Gastroesophageal sphincter (tissue), 4 donors: ENCODE results near the gene IRGQ. TPM values are rescaled to one million over a fixed set of nuclear protein-coding genes. Genes with fewer than 3 reads are reported as not detected.

Experiments used
- ATAC-seq: fragments of 150-250 bp; one replicate; pipeline ENCODE4 v1.9.1; 2016; ENCODE audit warnings: mild to moderate bottlenecking, moderate library complexity
- H3K27ac ChIP-seq, 4 donors: fragments of 200-600 bp; sonication (generic) in 3 of 4; 1 replicate in 3 of 4; 2 replicates in 1 of 4; pipeline ENCODE4 v1.5.1; 2016 to 2019
- H3K27me3 ChIP-seq: fragments of 200-600 bp; sonication (generic); one replicate; pipeline ENCODE4 v1.5.1; 2019
- H3K36me3 ChIP-seq, 2 donors: fragments of 200-600 bp; sonication (generic); one replicate each; pipeline ENCODE4 v1.5.1; 2019; ENCODE audit warnings: control low read depth in 1 of 2
- H3K4me1 ChIP-seq, 3 donors: fragments of 200-600 bp; sonication (generic); 1 replicate in 2 of 3; 2 replicates in 1 of 3; pipeline ENCODE4 v1.5.1; 2016 to 2019; ENCODE audit warnings: control low read depth in 2 of 3
- H3K4me3 ChIP-seq, 2 donors: fragments of 200-600 bp; sonication (generic); one replicate each; pipeline ENCODE4 v1.5.1; 2019; ENCODE audit warnings: mild to moderate bottlenecking in 1 of 2, moderate library complexity in 1 of 2
- H3K9me3 ChIP-seq, 3 donors: fragments of 200-600 bp; sonication (generic); one replicate each; pipeline ENCODE4 v1.5.1; 2017 to 2019; ENCODE audit warnings: control low read depth in 2 of 3
- CTCF ChIP-seq, 4 experiments: fragments of 200-600 bp in 2 of 4; fragments of 450-650 bp in 2 of 4; sonication (generic) in 1 of 4; IDR thresholded peaks; one replicate each; pipeline ENCODE4 v1.5.1; 2017 to 2019; ENCODE audit warnings: antibody characterized with exemption in 4 of 4, mild to moderate bottlenecking in 2 of 4, moderate library complexity in 2 of 4
- EP300 ChIP-seq: sonication (generic); formaldehyde crosslinking; IDR thresholded peaks from one replicate; pipeline ENCODE4 v1.6.1; 2017; ENCODE audit warnings: antibody characterized with exemption, mild to moderate bottlenecking
- POLR2A ChIP-seq, 2 donors: fragments of 450-650 bp; IDR thresholded peaks; one replicate each; pipeline ENCODE4 v1.6.1; 2017; ENCODE audit warnings: antibody characterized with exemption in 2 of 2, mild to moderate bottlenecking in 2 of 2, moderate library complexity in 1 of 2
- POLR2AphosphoS5 ChIP-seq: sonication (generic); formaldehyde crosslinking; IDR thresholded peaks from one replicate; pipeline ENCODE4 v1.6.1; 2017; ENCODE audit warnings: antibody characterized with exemption
- WGBS, 2 donors: methylation state at CpG; one replicate each; pipeline ENCODE4 v1.1.5; 2018; ENCODE audit warnings: low coverage in 1 of 2; 5-methylcytosine and 5-hydroxymethylcytosine counted together
- total RNA-seq, 4 donors: library from RNA; depleted of rRNA; stranded (reverse); fragments of >200 nt; gene quantifications; one replicate each; pipeline ENCODE4 v1.1.0, GENCODE V29; 2016

Gene IRGQ
- total RNA-seq, 4 donors from 2014 or later: 25.5 to 38.5 (median 27.8) TPM

GRCh38 chr19:43575156-43575950, 20.6 kb downstream of the IRGQ start, which contains the start of the genes PINLYP and XRCC1:
Gene PINLYP (plus strand): TSS chr19:43575801. CDS start chr19:43577192, 1,391 bp downstream.
Gene XRCC1 (minus strand): TSS chr19:43575527. CDS start chr19:43575458, 69 bp downstream.
- peak; percentile 99 for ATAC-seq
- TF ChIP-seq POLR2AphosphoS5: peak; percentile 47
- TF ChIP-seq CTCF (IDR thresholded peaks at IDR 0.05): peak in 1 of 4 experiments; percentile 9
- TF ChIP-seq POLR2A (IDR thresholded peaks at IDR 0.05): peak in 1 of 2 donors; percentile 52
- no peak for TF ChIP-seq EP300
- Histone ChIP-seq H3K36me3 (peaks cover 0 to 31% of the 10 kb centered on the region in 2 donors), H3K27ac (peak within 1 kb of the TSS; percentile 86 to 95 (median 88)), H3K9me3 (no peaks in the 10 kb centered on the region), H3K4me1 (peaks cover 0 to 45% (median 4%) of the 10 kb centered on the region in 3 donors), H3K27me3 (no peaks in the 10 kb centered on the region), H3K4me3 (peak within 1 kb of the TSS; percentile 83 to 99)
- 0% methylated on average over 10 to 13 of the region's 51 CpGs for WGBS, 2 donors

- Histone ChIP-seq H3K4me3 (peak overlapping the region; percentile 83 to 99), H3K27me3 (no peaks in the 10 kb centered on the region), H3K9me3 (no peaks in the 10 kb centered on the region), H3K4me1 (peaks cover 0 to 37% (median 4%) of the 10 kb centered on the region in 3 donors), H3K36me3 (peaks cover 0 to 38% of the 10 kb centered on the region in 2 donors), H3K27ac (peak overlapping the region; percentile 86 to 95 (median 88))
- no peak for TF ChIP-seq POLR2AphosphoS5
- no peak for TF ChIP-seq POLR2A (IDR thresholded peaks at IDR 0.05)
- no peak for TF ChIP-seq CTCF (IDR thresholded peaks at IDR 0.05)
- TF ChIP-seq EP300: no peak
- 20 to 26% methylated on average over 10 to 11 of the region's 12 CpGs for WGBS, 2 donors
- ATAC-seq: no peak
Measured at GRCh38 chr19:43574424-43575155, 21.3 kb downstream of the IRGQ start.

- WGBS, 2 donors: 67 to 92% methylated on average over 3 of the region's 3 CpGs
- Histone ChIP-seq H3K27me3 (no peaks in the 10 kb centered on the region), H3K27ac (no peak overlapping the region), H3K36me3 (peaks cover 0 to 43% of the 10 kb centered on the region in 2 donors), H3K9me3 (no peaks in the 10 kb centered on the region), H3K4me1 (peaks cover 0 to 36% (median 4%) of the 10 kb centered on the region in 3 donors), H3K4me3 (no peak overlapping the region)
- no peak for ATAC-seq
- no peak for TF ChIP-seq POLR2AphosphoS5
- TF ChIP-seq EP300: no peak
- TF ChIP-seq POLR2A (IDR thresholded peaks at IDR 0.05): no peak
- TF ChIP-seq CTCF (IDR thresholded peaks at IDR 0.05): no peak
Measured at GRCh38 chr19:43572171-43572588, 23.8 kb downstream of the IRGQ start.

DNA sequence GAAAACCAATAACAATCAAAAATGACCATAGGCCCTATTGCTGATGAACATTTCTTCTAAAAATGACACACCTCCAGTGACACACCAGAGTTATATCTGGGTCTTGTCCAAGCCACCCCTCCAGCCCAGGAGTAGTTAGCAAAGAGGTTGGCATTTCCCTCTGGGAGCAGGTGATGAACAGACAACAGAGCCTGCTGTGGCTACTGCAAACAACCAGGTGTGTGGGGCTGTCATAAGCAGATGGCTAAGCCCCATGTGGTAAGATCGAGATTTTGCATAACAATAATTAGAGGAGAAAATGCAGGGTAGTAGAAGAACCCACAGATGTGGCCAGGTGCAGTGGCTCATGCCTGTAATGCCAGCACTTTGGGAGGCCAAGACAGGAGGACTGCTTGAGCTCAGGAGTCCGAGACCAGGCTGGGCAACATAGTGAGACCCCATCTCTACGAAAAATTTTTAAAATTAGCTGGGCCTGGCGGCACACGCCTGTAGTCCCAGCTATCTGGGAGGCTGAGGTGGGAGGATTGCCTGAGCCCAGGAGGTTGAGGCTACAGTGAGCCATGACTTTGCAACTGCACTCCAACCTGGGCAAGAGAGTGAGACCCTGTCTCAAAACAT, 25.7 kb downstream of the IRGQ start:
- no peak for ATAC-seq
- no peaks in the 10 kb centered on the region for H3K27me3 ChIP-seq
- H3K36me3 ChIP-seq: peaks cover 0 to 43% of the 10 kb centered on the region in 2 donors
- no peaks in the 10 kb centered on the region for H3K9me3 ChIP-seq
- H3K4me3 ChIP-seq: no peak overlapping the region
- peaks cover 0 to 29% (median 4%) of the 10 kb centered on the region in 3 donors for H3K4me1 ChIP-seq
- H3K27ac ChIP-seq: no peak overlapping the region
- WGBS, 2 donors: 76 to 80% methylated on average over 3 to 4 of the region's 5 CpGs
- TF ChIP-seq POLR2AphosphoS5: no peak
- no peak for TF ChIP-seq CTCF (IDR thresholded peaks at IDR 0.05)
- TF ChIP-seq EP300: no peak
- TF ChIP-seq POLR2A (IDR thresholded peaks at IDR 0.05): no peak
